H9 (cell line): ENCODE results near the gene RAPGEF3. TPM values are rescaled to one million over a fixed set of nuclear protein-coding genes. Genes with fewer than 3 reads are reported as not detected.
A peak's percentile ranks its signal among the peaks of the same experiment; 100 is the strongest.

Experiments
- DNase-seq: peaks from one replicate; pipeline ENCODE4 v3.0.0-alpha.2; 2017
- H2AFZ ChIP-seq: one replicate; pipeline ENCODE4 v1.6.1; 2013; ENCODE audit warnings: mild to moderate bottlenecking, low read length, control low read depth, moderate library complexity
- H2AK5ac ChIP-seq: 2 replicates; pipeline ENCODE4 v1.6.1; 2013; ENCODE audit warnings: low read length, control low read depth, mixed read lengths; ENCODE audit not compliant: insufficient read length
- H2BK120ac ChIP-seq: one replicate; pipeline ENCODE4 v1.6.1; 2013; ENCODE audit warnings: low read depth, mild to moderate bottlenecking, low read length, control low read depth, inconsistent platforms; ENCODE audit not compliant: poor library complexity, severe bottlenecking
- H2BK12ac ChIP-seq: 2 replicates; pipeline ENCODE4 v1.6.1; 2013; ENCODE audit warnings: low read length, control low read depth, mixed read lengths, low read depth; ENCODE audit not compliant: insufficient read length
- H2BK15ac ChIP-seq: 2 replicates; pipeline ENCODE4 v1.6.1; 2013; ENCODE audit warnings: low read depth, low read length, control low read depth
- H2BK20ac ChIP-seq: one replicate; pipeline ENCODE4 v1.6.1; 2013; ENCODE audit warnings: low read depth, mild to moderate bottlenecking, low read length, control low read depth, inconsistent platforms; ENCODE audit not compliant: poor library complexity, severe bottlenecking
- H2BK5ac ChIP-seq: 2 replicates; pipeline ENCODE4 v1.6.1; 2013; ENCODE audit warnings: low read length, control low read depth, mixed read lengths; ENCODE audit not compliant: insufficient read length
- H3K14ac ChIP-seq: 2 replicates; pipeline ENCODE4 v1.6.1; 2013; ENCODE audit warnings: low read length, control low read depth; ENCODE audit not compliant: insufficient read depth
- H3K18ac ChIP-seq: 2 replicates; pipeline ENCODE4 v1.6.1; 2013; ENCODE audit warnings: low read depth, mild to moderate bottlenecking, mixed read lengths, low read length, control low read depth; ENCODE audit not compliant: insufficient read length
- H3K23ac ChIP-seq: 2 replicates; pipeline ENCODE4 v1.6.1; 2013; ENCODE audit warnings: low read length, control low read depth, mixed read lengths, low read depth; ENCODE audit not compliant: insufficient read length
- H3K23me2 ChIP-seq: 2 replicates; pipeline ENCODE4 v1.6.1; 2013; ENCODE audit warnings: low read depth, mild to moderate bottlenecking, mixed read lengths, low read length, control low read depth; ENCODE audit not compliant: insufficient read length, poor library complexity, severe bottlenecking
- H3K27ac ChIP-seq: 2 replicates; pipeline ENCODE4 v1.5.1; 2013; ENCODE audit warnings: low read length, control low read depth, mixed read lengths, low read depth; ENCODE audit not compliant: insufficient read length
- H3K27me3 ChIP-seq: 2 replicates; pipeline ENCODE4 v1.6.1; 2013; ENCODE audit warnings: low read length, control low read depth, inconsistent platforms; ENCODE audit not compliant: insufficient read depth
- H3K4ac ChIP-seq: 2 replicates; pipeline ENCODE4 v1.6.1; 2013; ENCODE audit warnings: low read depth, mild to moderate bottlenecking, control low read depth, inconsistent platforms, low read length, moderate library complexity
- H3K4me1 ChIP-seq: 2 replicates; pipeline ENCODE4 v1.6.1; 2013; ENCODE audit warnings: low read length, control low read depth, inconsistent platforms; ENCODE audit not compliant: insufficient read depth
- H3K4me2 ChIP-seq: 2 replicates; pipeline ENCODE4 v1.6.1; 2013; ENCODE audit warnings: low read length, control low read depth, mixed read lengths; ENCODE audit not compliant: insufficient read length, insufficient read depth
- H3K56ac ChIP-seq: 2 replicates; pipeline ENCODE4 v1.6.1; 2013; ENCODE audit warnings: low read depth, mild to moderate bottlenecking, mixed read lengths, low read length, control low read depth; ENCODE audit not compliant: insufficient read length
- H3K79me1 ChIP-seq: 2 replicates; pipeline ENCODE4 v1.6.1; 2013; ENCODE audit warnings: low read depth, mild to moderate bottlenecking, moderate library complexity, low read length, control low read depth, inconsistent platforms; ENCODE audit not compliant: insufficient read depth, poor library complexity, severe bottlenecking
- H3K79me2 ChIP-seq: 2 replicates; pipeline ENCODE4 v1.6.1; 2013; ENCODE audit warnings: low read length, control low read depth, inconsistent platforms; ENCODE audit not compliant: insufficient read depth
- H3K9ac ChIP-seq: 2 replicates; pipeline ENCODE4 v1.6.1; 2013; ENCODE audit warnings: low read length, control low read depth, mixed read lengths; ENCODE audit not compliant: insufficient read length; ENCODE audit errors: extremely low read depth
- H3K9me3 ChIP-seq: one replicate; pipeline ENCODE4 v1.6.1; 2013; ENCODE audit warnings: low read depth, low read length, inconsistent platforms; ENCODE audit not compliant: control insufficient read depth
- H3T11ph ChIP-seq: one replicate; pipeline ENCODE4 v1.6.1; 2013; ENCODE audit warnings: mild to moderate bottlenecking, low read length, control low read depth, inconsistent platforms
- H4K20me1 ChIP-seq: one replicate; pipeline ENCODE4 v1.6.1; 2013; ENCODE audit not compliant: control insufficient read depth, insufficient read length, insufficient read depth
- H4K5ac ChIP-seq: 2 replicates; pipeline ENCODE4 v1.6.1; 2013; ENCODE audit warnings: low read depth, mild to moderate bottlenecking, mixed read lengths, low read length, control low read depth; ENCODE audit not compliant: insufficient read length
- H4K8ac ChIP-seq: replicated peaks from 2 replicates; pipeline ENCODE4 v1.6.1; 2013; ENCODE audit warnings: low read length, control low read depth, mixed read lengths, low read depth; ENCODE audit not compliant: insufficient read length
- H4K91ac ChIP-seq: 2 replicates; pipeline ENCODE4 v1.6.1; 2013; ENCODE audit warnings: low read depth, mild to moderate bottlenecking, moderate library complexity, mixed read lengths, low read length, control low read depth; ENCODE audit not compliant: insufficient read length
- H3K27ac Mint-ChIP-seq, 3 experiments: 2 replicates in 2 of 3; 3 replicates in 1 of 3; pipeline ENCODE4 v1.8.0; 2020 to 2021; ENCODE audit warnings: mixed read lengths in 3 of 3, mild to moderate bottlenecking in 1 of 3, moderate library complexity in 1 of 3
- H3K27me3 Mint-ChIP-seq: 2 replicates; pipeline ENCODE4 v1.8.0; 2021; ENCODE audit warnings: low read depth, mild to moderate bottlenecking, moderate library complexity, mixed read lengths
- H3K36me3 Mint-ChIP-seq, 3 experiments: 2 replicates in 2 of 3; 3 replicates in 1 of 3; pipeline ENCODE4 v1.8.0; 2020 to 2021; ENCODE audit warnings: low read depth in 3 of 3, mixed read lengths in 3 of 3; ENCODE audit not compliant: insufficient read depth in 1 of 3
- H3K4me1 Mint-ChIP-seq, 2 experiments: 2 replicates each; pipeline ENCODE4 v1.8.0; 2020; ENCODE audit warnings: mixed read lengths in 2 of 2
- H3K4me3 Mint-ChIP-seq, 2 experiments: 2 replicates in 1 of 2; 3 replicates in 1 of 2; pipeline ENCODE4 v1.8.0; 2020 to 2021; ENCODE audit warnings: mild to moderate bottlenecking in 2 of 2, mixed read lengths in 2 of 2, moderate library complexity in 1 of 2
- H3K9me3 Mint-ChIP-seq, 2 experiments: 2 replicates in 1 of 2; 3 replicates in 1 of 2; pipeline ENCODE4 v1.8.0; 2020; ENCODE audit warnings: mild to moderate bottlenecking in 2 of 2, mixed read lengths in 2 of 2, moderate library complexity in 1 of 2
- WGBS: extraction: QIAGEN DNeasy Blood & Tissue Kit; methylation state at CpG from one replicate; pipeline ENCODE4 v1.1.7; 2013; ENCODE audit warnings: missing lambda C conversion rate, low lambda C conversion rate, mixed read lengths; ENCODE audit not compliant: insufficient read length; ENCODE audit errors: extremely low coverage; 5-methylcytosine and 5-hydroxymethylcytosine counted together
- total RNA-seq: library from RNA; stranded (reverse); gene quantifications from 2 replicates; pipeline ENCODE4 v1.2.1, GENCODE V29; 2021
- TF ChIP-seq, protein P1 (sequence below): fragments of 200-600 bp; sonication (generic); conservative IDR thresholded peaks from 3 replicates; pipeline ENCODE4 v1.8.0; 2021; ENCODE audit warnings: antibody characterized with exemption, mild to moderate bottlenecking

RAPGEF3 gene
- total RNA-seq, 1 experiment from 2014 or later, result 7.4 TPM

DNA sequence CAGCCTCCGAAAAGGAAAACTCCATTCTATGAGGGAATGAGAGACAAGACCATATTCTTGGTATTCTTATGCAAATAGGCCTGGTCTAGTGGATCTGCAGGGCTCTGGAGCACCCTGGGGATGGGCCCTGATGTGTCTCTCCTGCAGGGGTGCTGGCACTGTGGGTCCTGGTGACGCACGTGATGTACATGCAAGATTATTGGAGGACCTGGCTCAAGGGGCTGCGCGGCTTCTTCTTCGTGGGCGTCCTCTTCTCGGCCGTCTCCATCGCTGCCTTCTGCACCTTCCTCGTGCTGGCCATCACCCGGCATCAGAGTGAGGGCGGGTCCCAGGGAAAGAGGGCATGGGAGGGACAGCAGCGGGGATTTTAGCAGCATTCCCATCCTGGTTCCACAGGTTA, 20.2 kb upstream of the RAPGEF3 start:
- Histone ChIP-seq H3K4me1 (peaks cover 3% of the 10 kb centered on the region; the same call in 1 of the 2 replicates), H3K79me2 (no peaks in the 10 kb centered on the region), H4K5ac (no peak overlapping the region), H2BK20ac (no peak overlapping the region), H3K4me2 (peak overlapping the region; percentile 36), H3K79me1 (no peaks in the 10 kb centered on the region), H3K14ac (no peak overlapping the region), H3K27me3 (no peaks in the 10 kb centered on the region), H3K27ac (no peak overlapping the region), H4K91ac (no peak overlapping the region), H2AFZ (no peak overlapping the region), H2BK120ac (no peak overlapping the region), H3K9me3 (no peaks in the 10 kb centered on the region), H3K56ac (no peak overlapping the region), H4K20me1 (peaks cover 2% of the 10 kb centered on the region), H3K23ac (no peak overlapping the region), H2BK12ac (no peak overlapping the region), H2AK5ac (no peak overlapping the region), H3K4ac (no peak overlapping the region), H3T11ph (no peak overlapping the region), H3K18ac (no peak overlapping the region), H2BK15ac (no peak overlapping the region), H3K9ac (no peak overlapping the region), H4K8ac (no peak overlapping the region), H2BK5ac (no peak overlapping the region), H3K23me2 (peaks cover 1% of the 10 kb centered on the region)
- no peak for DNase-seq
- TF ChIP-seq, protein P1, sequence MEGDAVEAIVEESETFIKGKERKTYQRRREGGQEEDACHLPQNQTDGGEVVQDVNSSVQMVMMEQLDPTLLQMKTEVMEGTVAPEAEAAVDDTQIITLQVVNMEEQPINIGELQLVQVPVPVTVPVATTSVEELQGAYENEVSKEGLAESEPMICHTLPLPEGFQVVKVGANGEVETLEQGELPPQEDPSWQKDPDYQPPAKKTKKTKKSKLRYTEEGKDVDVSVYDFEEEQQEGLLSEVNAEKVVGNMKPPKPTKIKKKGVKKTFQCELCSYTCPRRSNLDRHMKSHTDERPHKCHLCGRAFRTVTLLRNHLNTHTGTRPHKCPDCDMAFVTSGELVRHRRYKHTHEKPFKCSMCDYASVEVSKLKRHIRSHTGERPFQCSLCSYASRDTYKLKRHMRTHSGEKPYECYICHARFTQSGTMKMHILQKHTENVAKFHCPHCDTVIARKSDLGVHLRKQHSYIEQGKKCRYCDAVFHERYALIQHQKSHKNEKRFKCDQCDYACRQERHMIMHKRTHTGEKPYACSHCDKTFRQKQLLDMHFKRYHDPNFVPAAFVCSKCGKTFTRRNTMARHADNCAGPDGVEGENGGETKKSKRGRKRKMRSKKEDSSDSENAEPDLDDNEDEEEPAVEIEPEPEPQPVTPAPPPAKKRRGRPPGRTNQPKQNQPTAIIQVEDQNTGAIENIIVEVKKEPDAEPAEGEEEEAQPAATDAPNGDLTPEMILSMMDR, result no peak
- Mint-ChIP-seq H3K9me3 (no peaks in the 10 kb centered on the region), H3K4me1 (peaks cover 22 to 35% of the 10 kb centered on the region in 2 experiments), H3K27ac (peak overlapping the region in 1 of 3 experiments; percentile 24; a peak in 1 of 7 replicates), H3K4me3 (peak overlapping the region; percentile 24 to 66; a peak in 4 of 5 replicates), H3K36me3 (peaks cover 1 to 12% (median 5%) of the 10 kb centered on the region in 3 experiments; a peak in 6 of 7 replicates), H3K27me3 (peaks cover 23% of the 10 kb centered on the region)
- WGBS, result no CpG with 5 or more reads among the region's 14 CpGs
